ENCODE measurements around the gene GPANK1. TPM values are rescaled to one million over a fixed set of nuclear protein-coding genes. Genes with fewer than 3 reads are reported as not detected.
A peak's percentile ranks its signal among the peaks of the same experiment; 100 is the strongest.

The GPANK1 gene
- total and polyA plus RNA-seq, 4 donors: 12.7 to 16.6 (median 14.5) TPM

DNA sequence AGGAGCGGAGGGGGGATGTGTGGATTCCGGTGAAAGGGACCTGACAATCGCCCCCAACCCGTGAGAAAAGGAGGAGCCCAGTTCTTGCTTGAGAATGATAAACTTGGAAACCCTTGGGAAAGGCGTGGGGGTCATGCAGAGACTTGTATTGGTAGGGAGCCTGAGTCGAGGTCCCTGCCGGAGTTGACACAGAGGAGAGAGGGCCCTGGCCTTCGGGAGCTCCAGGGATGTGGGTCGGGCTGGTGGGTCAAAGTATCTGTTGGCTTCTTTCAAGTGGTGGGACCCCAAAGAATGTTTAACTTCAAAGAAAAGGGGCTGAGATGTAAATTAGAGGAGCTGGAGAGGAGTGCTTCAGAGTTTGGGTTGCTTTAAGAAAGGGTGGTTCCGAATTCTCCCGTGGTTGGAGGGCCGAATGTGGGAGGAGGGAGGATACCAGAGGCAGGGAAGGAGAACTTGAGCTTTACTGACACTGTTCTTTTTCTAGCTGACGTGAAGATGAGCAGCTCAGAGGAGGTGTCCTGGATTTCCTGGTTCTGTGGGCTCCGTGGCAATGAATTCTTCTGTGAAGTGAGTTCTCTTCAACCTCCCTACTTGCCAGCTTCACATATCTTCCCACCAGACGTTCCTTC, 1.7 kb upstream of the GPANK1 start:
- DNase-seq: no peak
- TF ChIP-seq CTCF (IDR thresholded peaks at IDR 0.05; ENCODE audit: control extremely low read depth, extremely low read depth): no peak
- Histone ChIP-seq H3K9me3 (ENCODE audit: control insufficient read depth in 4 of 4, insufficient read depth in 3 of 4, low read length in 3 of 4) (no peaks in the 10 kb centered on the region), H3K27me3 (ENCODE audit: control insufficient read depth in 3 of 3, insufficient read depth in 3 of 3, low read length in 2 of 3) (no peaks in the 10 kb centered on the region), H3K9ac (ENCODE audit: insufficient read depth in 1 of 2, low read length in 2 of 2) (peak overlapping the region; percentile 65 to 67), H3K36me3 (ENCODE audit: control insufficient read depth in 4 of 4, insufficient read depth in 4 of 4, low read length in 4 of 4) (peaks cover 11 to 51% (median 37%) of the 10 kb centered on the region in 4 donors), H3K27ac (ENCODE audit: low read depth in 1 of 2, low read length in 1 of 2) (peak overlapping the region; percentile 56 to 90), H3K4me1 (ENCODE audit: control insufficient read depth in 5 of 5, insufficient read depth in 5 of 5, low read length in 5 of 5) (peaks cover 3 to 27% (median 9%) of the 10 kb centered on the region in 5 donors), H3K4me3 (peak overlapping the region; percentile 77)
- WGBS, 2 donors: 4 to 6% methylated on average over 15 of the region's 15 CpGs
- ATAC-seq (ENCODE audit: insufficient read depth, low FRiP score): no peak

DNA sequence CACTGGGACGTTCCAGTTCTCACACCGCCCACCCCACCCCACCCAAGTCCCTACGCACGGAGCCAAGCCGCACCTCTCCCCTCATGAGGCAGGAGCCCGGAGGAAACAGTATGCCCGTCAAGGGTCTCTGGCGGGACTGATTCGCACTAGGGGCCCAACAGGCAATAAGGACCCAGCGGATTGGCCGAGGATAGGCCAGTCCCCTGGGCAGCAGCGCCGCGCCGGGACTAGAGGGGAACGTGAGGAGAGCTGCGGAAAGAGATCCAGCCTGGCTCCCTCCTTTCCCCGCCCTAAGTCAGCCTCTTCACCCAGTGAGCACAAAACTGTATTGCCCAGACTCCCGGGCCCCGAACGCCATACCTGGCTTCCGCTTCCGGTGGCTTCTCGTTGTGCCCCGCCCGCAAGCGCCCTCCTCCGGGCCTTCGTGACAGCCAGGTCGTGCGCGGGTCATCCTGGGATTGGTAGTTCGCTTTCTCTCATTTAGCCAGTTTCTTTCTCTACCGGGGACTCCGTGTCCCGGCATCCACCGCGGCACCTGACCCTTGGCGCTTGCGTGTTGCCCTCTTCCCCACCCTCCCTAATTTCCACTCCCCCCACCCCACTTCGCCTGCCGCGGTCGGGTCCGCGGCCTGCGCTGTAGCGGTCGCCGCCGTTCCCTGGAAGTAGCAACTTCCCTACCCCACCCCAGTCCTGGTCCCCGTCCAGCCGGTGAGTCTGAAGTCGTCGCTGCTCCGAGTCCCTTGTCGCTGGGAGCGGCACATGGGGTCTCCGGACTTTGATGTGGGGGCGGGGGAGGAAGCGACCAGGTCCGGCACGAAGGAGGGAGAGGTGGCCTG, 922 bp upstream of the GPANK1 start, which contains the start of gene CSNK2B:
CSNK2B (plus strand) TSS at position 580 of the 836 bp plus-strand sequence. CDS start 752 bp downstream, outside the sequence.
- H3K36me3 ChIP-seq (ENCODE audit: control insufficient read depth in 4 of 4, insufficient read depth in 4 of 4, low read length in 4 of 4): peaks cover 11 to 44% (median 31%) of the 10 kb centered on the region in 4 donors
- WGBS, 2 donors: 0% methylated on average over 63 of the region's 63 CpGs
- DNase-seq: peak; percentile 98 to 99 (median 99)
- H3K27ac ChIP-seq (ENCODE audit: low read depth in 1 of 2, low read length in 1 of 2): peak within 1 kb of the TSS; percentile 89 to 96
- TF ChIP-seq CTCF (IDR thresholded peaks at IDR 0.05; ENCODE audit: control extremely low read depth, extremely low read depth): no peak
- peak; percentile 93 for ATAC-seq (ENCODE audit: insufficient read depth, low FRiP score)
- peaks cover 3 to 34% (median 11%) of the 10 kb centered on the region in 5 donors for H3K4me1 ChIP-seq (ENCODE audit: control insufficient read depth in 5 of 5, insufficient read depth in 5 of 5, low read length in 5 of 5)
- H3K9ac ChIP-seq (ENCODE audit: insufficient read depth in 1 of 2, low read length in 2 of 2): peak within 1 kb of the TSS; percentile 81 to 93
- H3K9me3 ChIP-seq (ENCODE audit: control insufficient read depth in 4 of 4, insufficient read depth in 3 of 4, low read length in 3 of 4): no peaks in the 10 kb centered on the region
- peak within 1 kb of the TSS; percentile 84 for H3K4me3 ChIP-seq
- no peaks in the 10 kb centered on the region for H3K27me3 ChIP-seq (ENCODE audit: control insufficient read depth in 3 of 3, insufficient read depth in 3 of 3, low read length in 2 of 3)

- no peak for TF ChIP-seq CTCF (IDR thresholded peaks at IDR 0.05; ENCODE audit: control extremely low read depth, extremely low read depth)
- Histone ChIP-seq H3K4me1 (ENCODE audit: control insufficient read depth in 5 of 5, insufficient read depth in 5 of 5, low read length in 5 of 5) (peaks cover 3 to 45% (median 16%) of the 10 kb centered on the region in 5 donors), H3K27ac (ENCODE audit: low read depth in 1 of 2, low read length in 1 of 2) (peak overlapping the region; percentile 89 to 96), H3K27me3 (ENCODE audit: control insufficient read depth in 3 of 3, insufficient read depth in 3 of 3, low read length in 2 of 3) (no peaks in the 10 kb centered on the region), H3K9ac (ENCODE audit: insufficient read depth in 1 of 2, low read length in 2 of 2) (peak overlapping the region; percentile 81 to 84), H3K4me3 (peak overlapping the region; percentile 50), H3K36me3 (ENCODE audit: control insufficient read depth in 4 of 4, insufficient read depth in 4 of 4, low read length in 4 of 4) (peaks cover 7 to 30% (median 20%) of the 10 kb centered on the region in 4 donors), H3K9me3 (ENCODE audit: control insufficient read depth in 4 of 4, insufficient read depth in 3 of 4, low read length in 3 of 4) (no peaks in the 10 kb centered on the region)
- DNase-seq (peak in 2 of 3 donors; percentile 23 to 43), ATAC-seq (ENCODE audit: insufficient read depth, low FRiP score) (no peak)
- WGBS, 2 donors: 21 to 31% methylated on average over 17 of the region's 17 CpGs
These were observed 622 bp downstream of the GPANK1 start for GRCh38 chr6:31663961-31664789.

Data from lung (tissue), 12 donors.